SK-N-SH (cell line): ENCODE data around the gene TTC39A.

ENCODE experiments used
- EZH2phosphoT487 ChIP-seq: fragments of 200-600 bp; sonication (generic); IDR thresholded peaks from 2 replicates; pipeline ENCODE4 v1.6.1; 2017; ENCODE audit warnings: low read depth, mixed run types, mild to moderate bottlenecking, antibody characterized with exemption, moderate library complexity, borderline replicate concordance
- FOSL2 ChIP-seq: IDR thresholded peaks from 2 replicates; pipeline ENCODE4 v1.4.0; 2012; ENCODE audit warnings: low read depth, mild to moderate bottlenecking, moderate library complexity, borderline replicate concordance
- FOXM1 ChIP-seq: IDR thresholded peaks from 2 replicates; pipeline ENCODE4 v1.4.0; 2012; ENCODE audit warnings: low read depth, mild to moderate bottlenecking
- RCOR1 ChIP-seq: fragments of 150-350 bp; IDR thresholded peaks from 2 replicates; pipeline ENCODE4 v1.6.1; 2017; ENCODE audit warnings: antibody characterized with exemption, low read length
- TAF1 ChIP-seq: IDR thresholded peaks from 2 replicates; pipeline ENCODE4 v1.6.1; 2012; ENCODE audit warnings: low read depth, mild to moderate bottlenecking, low read length, moderate library complexity, borderline replicate concordance
- TCF12 ChIP-seq: IDR thresholded peaks from 2 replicates; pipeline ENCODE4 v1.4.0; 2012
- TF ChIP-seq, protein P1 (sequence below): fragments of 200-600 bp; sonication (generic); IDR thresholded peaks from 2 replicates; pipeline ENCODE4 v1.6.1; 2017; ENCODE audit warnings: antibody characterized with exemption, mild to moderate bottlenecking, moderate library complexity

- TF ChIP-seq, protein P1, sequence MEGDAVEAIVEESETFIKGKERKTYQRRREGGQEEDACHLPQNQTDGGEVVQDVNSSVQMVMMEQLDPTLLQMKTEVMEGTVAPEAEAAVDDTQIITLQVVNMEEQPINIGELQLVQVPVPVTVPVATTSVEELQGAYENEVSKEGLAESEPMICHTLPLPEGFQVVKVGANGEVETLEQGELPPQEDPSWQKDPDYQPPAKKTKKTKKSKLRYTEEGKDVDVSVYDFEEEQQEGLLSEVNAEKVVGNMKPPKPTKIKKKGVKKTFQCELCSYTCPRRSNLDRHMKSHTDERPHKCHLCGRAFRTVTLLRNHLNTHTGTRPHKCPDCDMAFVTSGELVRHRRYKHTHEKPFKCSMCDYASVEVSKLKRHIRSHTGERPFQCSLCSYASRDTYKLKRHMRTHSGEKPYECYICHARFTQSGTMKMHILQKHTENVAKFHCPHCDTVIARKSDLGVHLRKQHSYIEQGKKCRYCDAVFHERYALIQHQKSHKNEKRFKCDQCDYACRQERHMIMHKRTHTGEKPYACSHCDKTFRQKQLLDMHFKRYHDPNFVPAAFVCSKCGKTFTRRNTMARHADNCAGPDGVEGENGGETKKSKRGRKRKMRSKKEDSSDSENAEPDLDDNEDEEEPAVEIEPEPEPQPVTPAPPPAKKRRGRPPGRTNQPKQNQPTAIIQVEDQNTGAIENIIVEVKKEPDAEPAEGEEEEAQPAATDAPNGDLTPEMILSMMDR = no peak
- TF ChIP-seq FOXM1 = no peak
- TF ChIP-seq EZH2phosphoT487 = no peak
- no peak for TF ChIP-seq TAF1
- no peak for TF ChIP-seq FOSL2
- TF ChIP-seq TCF12 = no peak
- no peak for TF ChIP-seq RCOR1
Measured at GRCh38 chr1:51342591-51343206, 12.3 kb upstream of the TTC39A start.
